ENCODE data around the gene YIPF3.
A peak's percentile ranks its signal among the peaks of the same experiment; 100 is the strongest.
"Not testable (repeated sequence)": the region's sequence is repeated elsewhere in the genome, so short reads cannot be mapped to it uniquely, and the experiment has no call there.

YIPF3 gene

GRCh38 chr6:43504756-43505593 is 11.8 kb downstream of the YIPF3 start:
- DNase-seq (ENCODE audit: insufficient read length, low spot score), result no peak
- no peak for TF ChIP-seq POLR2A (IDR thresholded peaks at IDR 0.05; ENCODE audit: low read depth, low read length)

GRCh38 chr6:43503443-43503842 is 13.3 kb downstream of the YIPF3 start:
- TF ChIP-seq POLR2A (IDR thresholded peaks at IDR 0.05; ENCODE audit: low read depth, low read length), result no peak
- DNase-seq (ENCODE audit: insufficient read length, low spot score), result no peak
- no peak for FAIRE-seq

More at GRCh38 chr6:43504756-43505593, 11.8 kb downstream of the YIPF3 start:
- no peak for FAIRE-seq

GRCh38 chr6:43502666-43503065 is 14.1 kb downstream of the YIPF3 start:
- FAIRE-seq (no peak), DNase-seq (ENCODE audit: insufficient read length, low spot score) (no peak)
- no peak for TF ChIP-seq POLR2A (IDR thresholded peaks at IDR 0.05; ENCODE audit: low read depth, low read length)

- FAIRE-seq (no peak), DNase-seq (ENCODE audit: insufficient read length, low spot score) (no peak)
- TF ChIP-seq POLR2A (IDR thresholded peaks at IDR 0.05; ENCODE audit: low read depth, low read length), result no peak
Measured at GRCh38 chr6:43500921-43501320, 15.8 kb downstream of the YIPF3 start.

- TF ChIP-seq POLR2A (IDR thresholded peaks at IDR 0.05; ENCODE audit: low read depth, low read length), result no peak
- no peak for DNase-seq (ENCODE audit: insufficient read length, low spot score)
- FAIRE-seq, result no peak
Measured at GRCh38 chr6:43499028-43499815, 17.5 kb downstream of the YIPF3 start.

GRCh38 chr6:43498291-43498690 is 18.4 kb downstream of the YIPF3 start:
- not testable (repeated sequence) for FAIRE-seq

GRCh38 chr6:43497689-43498088 is 19.0 kb downstream of the YIPF3 start:
- no peak for FAIRE-seq
- no peak for DNase-seq (ENCODE audit: insufficient read length, low spot score)
- TF ChIP-seq POLR2A (IDR thresholded peaks at IDR 0.05; ENCODE audit: low read depth, low read length), result no peak

More at GRCh38 chr6:43498291-43498690, 18.4 kb downstream of the YIPF3 start:
- DNase-seq (ENCODE audit: insufficient read length, low spot score), result not testable (repeated sequence)

- FAIRE-seq (no peak), DNase-seq (ENCODE audit: insufficient read length, low spot score) (no peak)
- no peak for TF ChIP-seq POLR2A (IDR thresholded peaks at IDR 0.05; ENCODE audit: low read depth, low read length)
Measured at GRCh38 chr6:43497129-43497396, 19.7 kb downstream of the YIPF3 start.

- DNase-seq (ENCODE audit: insufficient read length, low spot score), result peak; percentile 93
- no peak for TF ChIP-seq POLR2A (IDR thresholded peaks at IDR 0.05; ENCODE audit: low read depth, low read length)
- FAIRE-seq, result no peak
Measured at GRCh38 chr6:43496370-43497128, 20.2 kb downstream of the YIPF3 start.

- FAIRE-seq (no peak), DNase-seq (ENCODE audit: insufficient read length, low spot score) (no peak)
- TF ChIP-seq POLR2A (IDR thresholded peaks at IDR 0.05; ENCODE audit: low read depth, low read length), result no peak
Measured at GRCh38 chr6:43495409-43495941, 21.3 kb downstream of the YIPF3 start.

- no peak for TF ChIP-seq POLR2A (IDR thresholded peaks at IDR 0.05; ENCODE audit: low read depth, low read length)
- DNase-seq (ENCODE audit: insufficient read length, low spot score) (no peak), FAIRE-seq (no peak)
Measured at GRCh38 chr6:43494766-43495165, 22.0 kb downstream of the YIPF3 start.

- FAIRE-seq, result no peak
- no peak for TF ChIP-seq POLR2A (IDR thresholded peaks at IDR 0.05; ENCODE audit: low read depth, low read length)
- no peak for DNase-seq (ENCODE audit: insufficient read length, low spot score)
Measured at GRCh38 chr6:43494321-43494720, 22.4 kb downstream of the YIPF3 start.

- FAIRE-seq, result no peak
- no peak for DNase-seq (ENCODE audit: insufficient read length, low spot score)
- TF ChIP-seq POLR2A (IDR thresholded peaks at IDR 0.05; ENCODE audit: low read depth, low read length), result no peak
Measured at GRCh38 chr6:43493833-43494232, 22.9 kb downstream of the YIPF3 start.

GRCh38 chr6:43493230-43493629 is 23.5 kb downstream of the YIPF3 start:
- TF ChIP-seq POLR2A (IDR thresholded peaks at IDR 0.05; ENCODE audit: low read depth, low read length), result no peak
- FAIRE-seq, result no peak

More at GRCh38 chr6:43493230-43493629, 23.5 kb downstream of the YIPF3 start:
- no peak for DNase-seq (ENCODE audit: insufficient read length, low spot score)

Measured in H54 (cell line).